ENCODE data around the gene RASSF6.
"Not testable (repeated sequence)": the region's sequence is repeated elsewhere in the genome, so short reads cannot be mapped to it uniquely, and the experiment has no call there.

RASSF6 gene

DNA sequence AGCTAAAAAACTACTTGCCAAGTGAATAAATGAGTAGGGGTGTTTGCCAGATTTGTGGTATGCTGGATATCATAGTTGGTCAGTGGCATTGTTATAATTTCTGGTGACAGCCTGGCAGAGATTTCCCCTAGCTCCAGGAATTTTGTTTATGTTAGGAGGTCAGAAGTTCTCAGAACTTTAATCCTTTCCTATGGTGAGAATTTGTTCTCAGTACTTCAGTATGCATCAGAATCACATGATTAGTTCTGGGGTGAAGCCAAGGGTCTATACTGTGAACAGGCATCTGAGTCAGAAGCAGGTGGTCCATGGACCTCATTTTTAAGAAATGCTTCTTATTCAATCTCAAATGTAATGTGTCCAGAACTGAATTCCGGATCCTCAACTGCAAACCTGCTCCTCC lies 10.5 kb downstream of the RASSF6 start:
- DNase-seq = no peak

DNA sequence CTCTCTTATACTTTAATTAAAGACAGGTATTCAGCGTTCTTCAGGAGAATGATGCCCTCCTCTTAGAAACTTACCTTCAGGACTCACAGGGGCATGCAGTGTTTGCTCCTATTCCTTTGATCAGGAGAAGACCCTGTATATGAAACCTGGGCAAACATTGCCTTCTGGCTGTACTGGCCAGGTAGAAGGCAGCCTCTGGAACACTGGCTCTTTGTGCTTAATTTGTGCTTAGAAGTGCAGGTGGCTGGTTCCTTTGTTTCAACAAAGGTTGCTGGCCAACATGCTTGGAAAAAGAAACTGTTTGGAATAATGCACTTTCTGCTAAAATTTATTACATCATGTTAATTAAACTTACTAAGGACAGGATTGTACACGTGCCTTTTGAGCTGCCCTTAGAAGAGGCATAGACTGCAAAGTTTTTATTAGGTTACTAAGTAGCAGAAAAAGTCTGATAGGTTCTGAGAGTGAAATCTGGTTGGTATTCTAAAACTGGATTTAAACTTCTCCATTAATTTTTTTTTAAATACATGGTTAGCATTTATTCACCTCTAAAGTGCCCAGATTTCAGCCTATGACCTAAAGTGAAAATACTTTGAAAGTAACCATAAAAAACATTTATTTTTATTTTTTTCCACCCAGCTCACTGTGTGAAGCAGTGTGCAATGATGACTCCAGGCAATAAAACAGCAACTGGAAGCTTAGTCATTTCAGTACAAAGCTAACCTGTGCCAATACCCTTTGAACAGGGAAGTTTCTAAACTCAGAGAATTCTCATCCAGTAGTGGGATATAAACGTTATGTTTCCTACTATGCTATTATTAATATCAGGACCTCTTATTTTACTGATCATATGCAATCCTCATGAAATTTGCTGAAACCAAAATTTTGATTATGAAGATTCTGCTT lies 11.3 kb downstream of the RASSF6 start:
- DNase-seq = no peak

DNA sequence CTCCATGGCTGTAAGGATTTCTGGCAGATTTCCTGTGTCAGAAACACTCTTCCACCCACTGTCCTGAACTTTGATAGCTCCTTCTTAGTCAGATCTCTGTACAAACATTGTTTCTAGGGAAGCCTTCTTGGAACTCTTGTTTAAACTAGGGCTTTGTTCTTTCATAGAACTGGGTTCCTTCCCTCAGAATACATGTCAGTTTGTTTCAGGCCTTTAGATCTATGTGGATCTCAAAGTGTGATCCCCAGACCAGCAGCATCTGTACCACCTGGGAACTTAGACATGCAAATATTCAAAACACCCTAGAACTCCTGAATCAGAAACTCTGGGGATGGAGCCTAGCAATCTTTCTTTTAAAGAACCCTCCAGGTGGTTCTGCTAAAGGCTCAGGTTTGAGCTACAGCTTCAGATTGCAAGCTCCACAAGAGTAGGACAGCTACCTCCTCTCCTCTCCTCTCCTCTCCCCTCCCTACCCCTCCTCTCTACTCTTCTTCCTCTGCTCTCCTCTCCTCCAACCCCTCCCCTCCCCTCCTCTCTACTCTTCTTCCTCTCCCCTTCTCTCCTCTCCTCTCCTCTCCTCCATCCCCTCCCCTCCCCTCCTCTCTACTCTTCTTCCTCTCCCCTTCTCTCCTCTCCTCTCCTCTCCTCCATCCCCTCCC lies 12.7 kb downstream of the RASSF6 start:
- no peak for DNase-seq

DNA sequence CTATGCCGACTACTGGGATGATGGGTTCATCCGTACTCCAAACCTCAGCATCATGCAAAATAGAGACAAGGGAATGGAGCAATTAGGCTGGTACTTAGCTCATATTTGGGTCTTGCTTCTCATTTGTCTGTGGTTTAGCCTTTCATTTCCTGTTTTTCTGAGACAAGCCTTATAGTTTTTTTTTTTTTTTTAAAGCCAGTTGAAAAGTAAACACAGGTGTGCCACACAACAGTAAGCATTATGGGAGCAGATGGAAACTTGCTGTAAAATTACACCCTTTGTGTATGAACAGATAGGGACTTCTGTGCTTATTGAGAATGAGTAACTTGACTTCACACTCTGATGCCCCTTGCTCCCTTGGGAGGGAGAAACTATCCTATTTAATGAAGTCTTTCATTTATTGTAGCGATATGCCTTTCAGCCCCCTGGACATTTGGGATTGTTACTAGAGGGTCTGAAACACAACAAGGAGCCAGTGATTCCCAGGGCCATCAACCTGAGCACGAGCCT lies 13.7 kb downstream of the RASSF6 start:
- DNase-seq = no peak

DNA sequence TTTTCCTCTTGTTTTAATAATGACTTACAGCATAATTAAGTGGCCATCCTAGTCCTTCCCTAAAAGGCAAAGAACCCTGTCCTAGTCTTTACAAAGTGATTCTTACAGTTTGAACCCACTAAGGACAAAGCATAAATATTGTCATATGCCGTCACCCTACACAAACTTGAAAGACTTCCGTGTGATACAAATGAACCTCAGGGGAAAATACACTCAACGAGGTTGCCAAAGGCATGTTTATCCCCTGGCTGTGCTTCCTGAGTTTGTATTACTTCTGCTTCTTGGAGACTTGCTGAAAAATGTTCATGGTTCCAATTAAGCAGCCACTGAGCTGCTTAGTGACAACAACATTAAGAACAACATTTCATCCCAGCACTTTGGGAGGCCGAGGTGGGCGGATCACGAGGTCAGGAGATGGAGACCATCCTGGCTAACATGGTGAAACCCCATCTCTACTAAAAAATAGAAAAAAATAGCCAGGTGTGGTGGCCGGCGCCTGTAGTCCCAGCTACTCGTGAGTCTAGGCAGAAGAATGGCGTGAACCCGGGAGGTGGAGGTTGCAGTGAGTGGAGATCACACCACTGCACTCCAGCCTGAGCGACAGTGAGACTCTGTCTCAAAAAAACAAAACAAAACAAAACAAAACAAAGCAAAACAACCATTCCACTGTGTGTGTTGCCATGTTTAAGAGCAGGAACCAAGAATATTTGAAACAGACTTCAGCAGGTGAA lies 16.2 kb downstream of the RASSF6 start:
- DNase-seq = no peak

DNA sequence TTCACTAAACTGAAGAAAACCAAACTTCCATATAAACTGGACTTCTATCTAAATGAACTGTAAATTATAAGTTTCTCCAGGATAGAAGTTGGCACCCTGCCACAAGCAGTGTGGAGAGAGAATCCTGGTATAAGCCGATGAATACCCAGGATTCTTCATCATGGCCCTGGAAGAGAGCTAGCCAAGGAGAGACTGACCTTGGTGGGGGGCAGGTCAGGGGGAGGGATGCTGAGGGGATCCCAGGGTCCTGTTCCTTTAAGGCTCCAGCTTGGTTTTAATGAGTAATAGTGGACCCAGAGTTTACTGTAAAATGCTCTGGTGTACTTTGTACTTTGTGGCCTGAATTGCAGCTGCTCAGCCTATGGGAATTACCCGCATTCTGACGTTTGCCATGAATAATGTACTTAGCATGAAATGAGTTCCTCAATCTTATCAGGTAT lies 16.9 kb downstream of the RASSF6 start:
- DNase-seq = no peak

DNA sequence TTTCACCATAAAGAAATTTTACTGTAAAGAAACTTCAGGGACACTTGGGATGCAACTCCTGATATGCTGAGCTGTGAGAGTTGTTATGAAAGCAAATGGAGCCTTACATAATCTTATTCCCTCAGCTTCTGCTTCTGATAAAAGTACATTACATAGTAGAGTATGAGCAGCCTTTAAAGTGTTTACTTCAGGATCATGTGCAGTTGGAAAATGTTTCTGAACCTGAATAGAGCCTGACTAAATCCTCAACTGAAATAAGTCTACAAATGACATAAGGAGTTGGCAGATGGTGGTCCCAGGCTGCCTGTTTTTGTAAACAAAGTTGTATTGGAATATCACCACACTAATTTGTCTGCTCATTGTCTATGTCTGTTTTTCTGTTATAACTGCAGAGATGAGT lies 19.3 kb downstream of the RASSF6 start:
- no peak for DNase-seq

DNA sequence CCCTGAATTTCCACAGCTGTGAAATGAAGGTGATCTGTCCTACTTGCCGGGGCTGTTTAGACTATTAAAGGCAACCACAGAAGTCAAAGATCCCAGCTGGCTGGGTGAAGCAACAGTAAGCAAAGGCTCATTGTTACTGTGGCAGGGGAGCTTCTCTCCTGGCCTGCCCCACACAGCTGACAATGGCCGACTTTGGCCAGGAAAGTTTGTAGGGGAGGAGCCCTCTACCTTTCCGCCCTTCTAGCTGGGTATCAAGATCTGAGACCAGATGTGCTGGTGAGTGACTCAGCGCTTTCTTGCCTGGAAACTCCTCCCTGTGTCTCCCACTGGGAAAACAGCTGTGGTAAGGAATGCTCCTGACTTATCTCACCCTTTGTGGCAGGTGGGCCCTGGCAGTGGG lies 21.1 kb downstream of the RASSF6 start:
- DNase-seq = no peak

DNA sequence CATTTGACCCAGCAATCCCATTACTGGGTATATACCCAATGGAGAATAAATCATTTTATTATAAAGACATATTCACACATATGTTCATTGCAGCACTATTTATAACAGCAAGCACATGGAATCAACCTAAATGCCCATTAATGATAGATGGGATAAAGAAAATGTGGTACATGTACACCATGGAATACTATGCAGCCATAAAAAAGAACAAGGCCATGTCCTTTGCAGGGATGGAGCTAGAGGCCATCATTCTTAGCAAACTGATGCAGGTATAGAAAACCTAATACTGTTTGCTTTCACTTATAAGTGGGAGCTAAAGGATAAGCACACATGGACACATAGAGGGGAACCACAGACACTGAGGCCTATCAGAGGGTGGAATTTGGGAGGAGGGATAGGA lies 22.6 kb downstream of the RASSF6 start:
- DNase-seq = no peak

DNA sequence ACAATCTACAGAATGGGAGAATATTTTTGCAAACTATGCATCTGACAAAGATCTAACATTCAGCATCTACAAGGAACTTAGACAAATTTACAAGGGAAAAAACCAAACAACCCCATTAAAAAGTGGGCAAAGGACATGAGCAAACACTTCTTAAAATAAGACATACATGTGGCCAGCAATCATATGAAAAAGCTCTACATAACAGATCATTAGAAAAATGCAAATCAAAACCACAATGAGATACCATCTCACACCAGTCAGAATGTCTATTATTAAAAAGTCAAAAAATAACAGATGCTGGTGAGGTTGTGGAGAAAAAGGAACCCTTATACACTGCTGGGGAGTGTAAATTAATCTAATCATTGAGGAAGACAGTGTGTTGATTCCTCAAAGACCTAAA lies 23.1 kb downstream of the RASSF6 start:
- not testable (repeated sequence) for DNase-seq

DNA sequence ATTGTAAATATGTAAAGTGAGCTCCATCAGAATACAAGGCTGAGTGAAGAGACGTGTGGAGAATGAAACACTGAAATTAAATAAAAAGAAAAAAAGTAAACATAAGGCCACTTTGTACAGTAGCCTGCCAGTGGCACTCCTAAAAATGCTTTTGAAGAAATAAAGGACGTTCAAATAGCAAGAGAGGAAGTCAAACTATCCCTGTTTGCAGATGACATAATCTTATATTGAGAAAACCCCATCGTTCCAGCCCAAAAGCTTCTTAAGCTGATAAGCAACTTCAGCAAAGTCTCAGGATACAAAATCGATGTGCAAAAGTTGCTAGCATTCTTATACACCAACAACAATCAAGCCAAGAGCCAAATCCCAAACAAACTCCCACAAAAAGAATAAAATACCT lies 24.2 kb downstream of the RASSF6 start:
- DNase-seq = no peak

DNA sequence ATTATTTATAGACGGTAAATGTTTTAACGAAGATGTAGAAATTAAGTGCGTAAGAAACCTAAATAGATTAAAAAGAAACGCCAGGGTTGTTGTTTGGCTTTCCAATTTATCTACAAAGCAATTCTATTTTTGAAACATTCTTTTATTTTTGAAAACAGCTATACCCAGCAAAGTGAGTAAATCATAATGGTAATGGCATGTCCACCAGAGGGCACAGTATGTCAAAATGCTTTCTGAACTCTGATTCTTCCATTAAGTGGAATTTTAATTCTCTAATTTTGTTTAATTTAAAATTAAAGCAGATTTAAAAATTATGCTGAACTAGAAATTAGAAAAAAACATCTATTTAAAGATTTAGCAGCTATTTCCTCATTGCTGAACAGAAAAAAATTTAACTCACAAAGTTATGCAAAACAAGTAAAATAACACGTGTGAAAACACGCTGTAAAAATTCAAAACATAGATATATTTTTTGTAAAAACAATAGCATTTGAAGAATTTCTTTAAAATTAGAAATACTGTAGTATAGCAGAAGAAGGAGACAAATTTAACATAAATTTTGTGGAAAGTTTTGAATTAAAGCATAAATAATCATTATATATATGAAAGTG lies 26.5 kb downstream of the RASSF6 start:
- peak in 1 of 2 experiments; percentile 9 for DNase-seq

DNA sequence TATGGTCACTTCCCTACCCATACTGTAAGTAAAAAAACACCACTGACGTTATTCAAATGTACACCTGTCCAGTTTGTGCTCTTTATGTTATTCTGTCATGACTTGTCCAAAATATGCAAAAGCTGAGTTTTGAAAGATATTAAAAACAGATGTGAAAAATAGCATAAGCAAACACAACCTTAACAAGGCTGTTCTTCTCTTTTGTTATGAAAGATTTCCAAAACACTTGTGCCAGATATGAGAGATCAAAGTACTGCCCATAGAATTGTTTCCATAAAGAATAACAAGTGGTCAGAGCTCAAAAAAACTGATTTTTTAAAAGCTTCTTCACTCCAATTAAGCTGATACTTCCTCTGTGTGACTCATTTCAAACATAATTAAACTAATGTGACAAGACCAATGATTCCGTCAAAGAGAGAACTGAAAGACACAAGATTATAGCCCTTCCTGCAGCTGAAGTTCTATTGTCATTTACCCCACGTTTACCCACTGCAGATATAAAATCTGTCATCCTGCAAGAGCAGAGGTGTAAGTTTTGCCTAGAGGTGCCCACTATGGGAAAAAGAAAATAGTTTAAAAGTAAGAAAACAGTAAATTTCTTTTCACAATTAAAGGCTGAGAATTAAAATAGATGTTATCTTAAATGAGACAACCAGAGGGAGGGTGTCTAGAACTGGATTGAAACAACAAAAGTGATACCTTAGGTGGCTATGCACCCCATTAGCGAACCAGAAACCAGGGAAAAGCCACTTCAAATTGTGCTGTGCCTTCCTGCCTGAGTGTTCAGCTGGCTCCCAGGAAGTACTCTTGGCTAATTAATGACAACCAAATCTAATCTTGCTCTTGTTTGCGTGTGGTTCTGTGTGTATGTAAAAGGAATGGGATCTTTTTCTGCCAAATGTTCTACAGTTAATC lies 30.1 kb downstream of the RASSF6 start:
- DNase-seq = no peak

DNA sequence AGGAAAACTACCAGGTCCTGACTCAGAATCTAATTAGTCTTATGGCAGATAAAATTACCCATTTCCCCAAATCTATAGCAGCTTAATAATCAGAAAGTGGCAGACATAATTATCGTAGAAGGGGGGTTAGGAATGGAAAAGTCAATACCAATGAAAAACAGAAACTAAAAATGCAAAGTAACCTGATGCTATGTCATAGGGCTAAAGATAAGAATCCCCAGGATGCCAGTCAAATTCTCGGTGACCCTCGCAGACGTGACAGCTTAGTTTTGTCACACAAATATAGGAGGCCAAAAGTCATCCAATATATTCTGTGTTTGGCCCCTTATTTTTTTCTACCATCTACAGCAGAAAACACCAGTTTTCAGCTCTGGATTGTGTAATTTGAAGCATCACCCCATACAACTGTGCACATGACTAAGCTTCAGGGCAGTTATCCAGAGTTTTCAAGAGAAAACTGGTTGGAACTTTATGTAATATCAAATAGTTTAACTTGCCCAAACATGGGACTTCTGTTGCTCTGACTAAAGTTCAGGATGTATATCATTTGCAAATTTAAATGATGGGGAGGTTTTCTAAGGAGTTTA lies 30.9 kb downstream of the RASSF6 start:
- DNase-seq = no peak

DNA sequence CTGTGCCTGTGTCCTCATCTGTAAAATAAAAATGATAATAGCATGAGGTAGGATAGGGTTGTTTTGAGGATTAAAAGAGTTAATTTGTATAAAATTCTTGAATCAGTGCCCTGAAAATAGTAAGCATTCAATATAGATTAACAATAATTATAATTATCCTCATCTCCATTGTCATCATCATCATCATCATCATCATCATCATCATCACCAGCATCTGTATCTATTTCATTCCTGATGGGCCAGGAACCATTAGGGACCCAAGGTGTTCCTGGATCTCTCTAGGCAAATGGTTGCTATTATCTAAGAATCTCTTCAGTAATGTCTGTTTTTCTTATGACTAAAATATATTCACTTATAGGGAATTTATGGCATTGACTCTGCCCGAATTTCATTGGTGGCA lies 31.6 kb downstream of the RASSF6 start:
- DNase-seq = no peak

DNA sequence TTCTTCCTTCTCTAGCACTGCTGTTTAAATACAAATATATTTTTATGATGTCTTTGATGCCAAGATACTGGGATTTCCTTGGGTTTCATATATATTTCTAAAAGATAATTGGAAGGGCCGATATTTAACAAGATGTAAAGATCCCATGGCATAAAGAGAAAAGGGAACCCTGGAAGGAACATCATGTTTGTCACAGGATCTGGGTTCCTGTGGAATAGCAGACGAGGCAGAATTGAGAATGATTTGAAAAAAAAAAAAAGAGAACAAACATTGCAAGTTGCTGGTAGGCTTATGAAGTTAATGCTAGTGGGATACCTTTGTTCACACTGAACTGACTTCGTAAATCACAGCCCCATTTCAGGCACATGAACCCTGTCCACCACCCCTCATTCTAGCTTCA lies 33.6 kb downstream of the RASSF6 start:
- DNase-seq = no peak

DNA sequence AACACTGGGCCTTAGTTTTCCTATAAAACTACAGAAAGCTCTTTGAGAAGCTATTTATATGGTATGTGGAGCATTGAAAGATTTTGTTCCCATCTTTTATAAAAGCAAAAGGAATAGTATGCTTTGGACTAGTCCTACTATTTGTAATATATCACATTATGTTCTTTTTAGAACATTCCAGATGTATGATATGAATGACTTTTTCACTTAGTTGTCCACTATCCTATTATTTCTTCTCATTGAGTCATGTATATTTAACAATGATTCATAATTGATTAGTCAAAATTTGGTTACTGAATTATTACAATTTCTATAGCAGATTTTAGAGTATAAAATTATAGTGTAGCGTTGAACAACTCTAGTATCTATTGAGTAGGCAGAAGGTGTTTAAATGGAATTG lies 34.2 kb downstream of the RASSF6 start:
- no peak for DNase-seq

DNA sequence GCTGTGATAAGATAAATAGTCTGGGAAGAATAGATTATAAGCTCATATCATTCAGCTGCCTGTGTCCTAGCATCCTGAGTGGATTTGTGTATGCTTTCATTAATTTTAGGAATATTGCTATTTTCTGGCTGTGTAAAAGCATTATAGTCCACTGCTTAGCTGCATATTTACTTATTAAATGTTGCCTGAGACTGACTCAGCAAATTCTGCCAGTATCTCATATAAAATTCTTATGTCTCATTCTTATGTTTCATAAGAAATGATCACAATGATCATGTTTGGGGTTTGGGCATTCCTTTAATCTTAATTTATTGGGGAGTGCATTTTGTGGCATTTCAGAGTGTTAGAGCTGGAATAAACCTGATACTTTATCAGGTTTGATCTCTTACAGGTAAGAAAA lies 34.9 kb downstream of the RASSF6 start:
- no peak for DNase-seq

DNA sequence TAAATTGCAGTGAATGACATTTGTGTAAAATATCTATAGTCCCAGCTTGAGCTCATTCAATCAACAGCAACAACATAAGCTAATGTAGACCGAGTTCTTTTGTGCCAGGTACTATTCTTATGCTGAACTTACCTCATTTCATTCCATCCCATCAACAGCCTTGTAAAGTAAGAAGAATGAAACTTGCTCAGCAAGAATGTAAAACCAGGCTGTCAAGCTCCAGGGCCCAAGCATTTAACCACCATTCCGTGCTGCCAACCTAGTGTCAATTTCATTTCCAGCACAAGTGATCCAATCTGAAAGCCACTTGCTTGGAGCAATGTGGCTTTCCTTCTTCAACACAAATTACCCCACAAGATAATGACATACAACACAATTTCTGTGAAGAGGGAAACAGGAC lies 36.6 kb downstream of the RASSF6 start:
- no peak for DNase-seq

DNA sequence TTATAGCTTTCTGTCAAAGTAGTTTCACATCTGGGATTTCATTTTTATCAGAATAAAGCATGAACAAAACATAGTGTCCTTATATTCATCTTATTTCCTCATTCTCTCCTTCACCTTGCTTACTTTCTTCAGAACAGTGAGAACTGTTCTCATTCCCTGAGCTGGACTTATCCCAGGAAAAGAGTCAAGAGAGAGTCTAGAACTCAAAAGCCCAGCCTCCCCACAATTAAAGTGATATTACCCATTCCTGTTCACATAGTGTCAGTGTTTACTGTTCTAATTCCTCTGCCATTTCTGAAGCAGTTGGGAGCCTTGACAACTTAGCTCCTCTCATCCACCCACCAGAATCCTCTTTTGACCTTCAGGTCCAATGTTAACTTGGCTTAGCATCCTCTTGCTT lies 42.9 kb downstream of the RASSF6 start:
- DNase-seq = no peak

DNA sequence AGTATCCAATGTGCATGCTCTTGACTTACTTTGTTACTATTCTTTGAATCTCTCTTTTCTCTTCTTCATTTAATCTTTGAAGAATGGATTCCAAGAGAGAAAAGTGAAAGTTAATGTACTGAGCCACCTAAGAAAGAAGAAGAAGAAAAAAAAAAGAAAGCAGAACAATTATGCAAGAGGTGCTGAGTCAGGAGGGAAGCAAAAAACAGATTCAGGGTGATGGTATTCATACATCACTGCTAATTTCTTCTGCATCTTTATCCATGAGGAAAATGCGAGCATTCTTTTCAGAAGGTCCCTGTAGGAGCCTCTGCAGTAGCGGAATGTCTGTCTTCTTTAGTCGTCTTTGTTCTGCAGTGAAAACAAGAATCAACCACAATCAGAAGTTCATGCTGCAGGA lies 43.9 kb downstream of the RASSF6 start:
- no peak for DNase-seq

DNA sequence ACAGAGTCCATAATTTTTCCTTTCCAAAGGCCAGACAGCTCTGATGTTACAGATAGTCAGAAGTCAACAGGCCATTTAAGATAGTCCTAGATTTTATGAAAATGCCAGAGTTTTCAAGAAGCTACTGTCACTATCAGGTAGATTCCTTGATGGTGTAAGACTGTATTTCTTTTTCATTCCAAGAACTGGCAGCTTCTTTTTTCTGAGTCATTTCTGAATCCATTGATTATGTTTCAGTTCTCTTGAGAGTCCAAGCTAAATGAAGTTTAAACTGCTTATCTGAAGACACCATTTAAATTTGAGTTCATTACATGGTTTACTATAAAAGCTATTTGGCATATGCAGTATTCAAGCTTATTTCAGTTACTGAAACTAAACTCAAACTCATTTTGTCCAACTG lies 44.6 kb downstream of the RASSF6 start:
- no peak for DNase-seq

All from NCI-H446 (cell line).